ENCODE results near the gene POLR1D. TPM values are rescaled to one million over a fixed set of nuclear protein-coding genes. Genes with fewer than 3 reads are reported as not detected.

Gene POLR1D
- polyA plus RNA-seq, 3 donors = 92.1 to 280 (median 96.3) TPM

GRCh38 chr13:27634231-27634630 lies 12.5 kb downstream of the POLR1D start:
- no peak overlapping the region for H3K27ac ChIP-seq (ENCODE audit: low read depth, low read length)
- 66 to 95% (median 85%) methylated on average over 2 of the region's 2 CpGs for WGBS, 3 donors

GRCh38 chr13:27634791-27635190 lies 13.1 kb downstream of the POLR1D start:
- 92 to 95% (median 94%) methylated on average over 3 of the region's 3 CpGs for WGBS, 3 donors
- H3K27ac ChIP-seq (ENCODE audit: low read depth, low read length) = no peak overlapping the region

- 88 to 95% (median 94%) methylated on average over 1 of the region's 1 CpG for WGBS, 3 donors
- H3K27ac ChIP-seq (ENCODE audit: low read depth, low read length) = no peak overlapping the region
Observed at GRCh38 chr13:27635266-27635665, 13.6 kb downstream of the POLR1D start.

- WGBS, 3 donors = 56 to 67% (median 61%) methylated on average over 6 of the region's 6 CpGs
- H3K27ac ChIP-seq (ENCODE audit: low read depth, low read length) = no peak overlapping the region
Observed at GRCh38 chr13:27636589-27637288, 15.0 kb downstream of the POLR1D start.

- WGBS, 3 donors = 96 to 100% (median 99%) methylated on average over 1 of the region's 1 CpG
- no peak overlapping the region for H3K27ac ChIP-seq (ENCODE audit: low read depth, low read length)
Observed at GRCh38 chr13:27637289-27637626, 15.6 kb downstream of the POLR1D start.

- no peak overlapping the region for H3K27ac ChIP-seq (ENCODE audit: low read depth, low read length)
- 87 to 93% (median 92%) methylated on average over 1 of the region's 1 CpG for WGBS, 3 donors
Observed at GRCh38 chr13:27638001-27638400, 16.3 kb downstream of the POLR1D start.

- no peak overlapping the region for H3K27ac ChIP-seq (ENCODE audit: low read depth, low read length)
- 17 to 40% (median 40%) methylated on average over 2 of the region's 2 CpGs for WGBS, 3 donors
Observed at GRCh38 chr13:27638521-27638920, 16.8 kb downstream of the POLR1D start.

GRCh38 chr13:27639186-27639585 lies 17.5 kb downstream of the POLR1D start:
- H3K27ac ChIP-seq (ENCODE audit: low read depth, low read length) = no peak overlapping the region

GRCh38 chr13:27641711-27642502 lies 20.2 kb downstream of the POLR1D start:
- 86 to 93% (median 87%) methylated on average over 4 of the region's 4 CpGs for WGBS, 3 donors

GRCh38 chr13:27643334-27644132 lies 21.8 kb downstream of the POLR1D start:
- no peak overlapping the region for H3K27ac ChIP-seq (ENCODE audit: low read depth, low read length)
- WGBS, 3 donors = 70 to 82% (median 81%) methylated on average over 5 of the region's 5 CpGs

More at GRCh38 chr13:27641711-27642502, 20.2 kb downstream of the POLR1D start:
- H3K27ac ChIP-seq (ENCODE audit: low read depth, low read length) = no peak overlapping the region

GRCh38 chr13:27644302-27644701 lies 22.6 kb downstream of the POLR1D start:
- 6 to 9% (median 9%) methylated on average over 1 of the region's 1 CpG for WGBS, 3 donors
- H3K27ac ChIP-seq (ENCODE audit: low read depth, low read length) = no peak overlapping the region

- WGBS, 3 donors = 90 to 98% (median 95%) methylated on average over 1 of the region's 1 CpG
- H3K27ac ChIP-seq (ENCODE audit: low read depth, low read length) = no peak overlapping the region
Observed at GRCh38 chr13:27650312-27650711, 28.6 kb downstream of the POLR1D start.

- WGBS, 3 donors = 77 to 96% (median 95%) methylated on average over 3 of the region's 3 CpGs
Observed at GRCh38 chr13:27654059-27654458, 32.4 kb downstream of the POLR1D start.

GRCh38 chr13:27654816-27655215 lies 33.1 kb downstream of the POLR1D start:
- WGBS, 3 donors = 85 to 97% (median 96%) methylated on average over 1 of the region's 1 CpG
- H3K27ac ChIP-seq (ENCODE audit: low read depth, low read length) = no peak overlapping the region

More at GRCh38 chr13:27654059-27654458, 32.4 kb downstream of the POLR1D start:
- H3K27ac ChIP-seq (ENCODE audit: low read depth, low read length) = no peak overlapping the region

- H3K27ac ChIP-seq (ENCODE audit: low read depth, low read length) = no peak overlapping the region
- 40 to 93% (median 90%) methylated on average over 2 of the region's 2 CpGs for WGBS, 3 donors
Observed at GRCh38 chr13:27657724-27658123, 36.0 kb downstream of the POLR1D start.

- H3K27ac ChIP-seq (ENCODE audit: low read depth, low read length) = no peak overlapping the region
Observed at GRCh38 chr13:27658546-27658945, 36.9 kb downstream of the POLR1D start.

- WGBS, 3 donors = 57 to 83% (median 78%) methylated on average over 7 of the region's 7 CpGs
- no peak overlapping the region for H3K27ac ChIP-seq (ENCODE audit: low read depth, low read length)
Observed at GRCh38 chr13:27659145-27659865, 37.6 kb downstream of the POLR1D start.

- 95 to 99% (median 97%) methylated on average over 6 of the region's 6 CpGs for WGBS, 3 donors
Observed at GRCh38 chr13:27660511-27660910, 38.8 kb downstream of the POLR1D start.

GRCh38 chr13:27661017-27661416 lies 39.3 kb downstream of the POLR1D start:
- H3K27ac ChIP-seq (ENCODE audit: low read depth, low read length) = no peak overlapping the region

More at GRCh38 chr13:27660511-27660910, 38.8 kb downstream of the POLR1D start:
- no peak overlapping the region for H3K27ac ChIP-seq (ENCODE audit: low read depth, low read length)

Measured in adipose tissue (tissue), 3 donors.